Measurements from ENCODE around the gene ATP1B2. TPM values are rescaled to one million over a fixed set of nuclear protein-coding genes. Genes with fewer than 3 reads are reported as not detected.

The ATP1B2 gene
- total and polyA plus RNA-seq, 7 donors = 0.60 to 4.2 (median 1.3) TPM; not detected in 1

DNA sequence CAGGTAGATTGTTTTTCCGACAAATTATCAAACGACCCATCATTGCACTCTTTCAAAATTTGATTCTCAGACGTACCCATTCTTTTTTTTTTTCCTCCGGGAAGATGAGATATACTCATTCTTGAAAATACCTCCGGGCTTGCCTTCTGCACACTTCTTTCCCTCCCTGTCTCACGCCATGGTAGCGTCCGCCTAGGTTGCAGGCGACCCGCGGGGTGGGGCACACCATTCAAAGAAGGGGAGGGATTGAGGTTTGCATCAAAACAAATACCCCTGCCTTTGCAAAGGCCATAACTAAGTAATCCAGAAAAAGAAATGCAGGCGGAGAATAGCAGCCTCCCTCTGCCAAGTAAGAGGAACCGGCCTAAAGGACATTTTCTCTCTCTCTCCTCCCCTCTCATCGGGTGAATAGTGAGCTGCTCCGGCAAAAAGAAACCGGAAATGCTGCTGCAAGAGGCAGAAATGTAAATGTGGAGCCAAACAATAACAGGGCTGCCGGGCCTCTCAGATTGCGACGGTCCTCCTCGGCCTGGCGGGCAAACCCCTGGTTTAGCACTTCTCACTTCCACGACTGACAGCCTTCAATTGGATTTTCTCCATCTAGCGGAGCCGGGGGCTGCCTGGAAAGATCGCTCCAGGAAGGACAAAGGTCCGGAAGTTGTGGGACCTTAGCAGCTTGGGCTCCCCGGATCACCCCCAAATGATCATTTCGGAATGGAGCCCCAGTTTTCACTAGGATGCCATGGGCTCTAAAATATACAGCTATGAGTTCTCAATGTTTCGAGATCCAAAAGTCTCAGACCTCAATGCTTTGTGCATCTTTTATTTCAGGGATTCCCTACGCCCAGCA lies 35.7 kb downstream of the ATP1B2 start:
- intact Hi-C loops (cut with DNase I) = loop anchor here (1.0 to 10.0 kb wide), 4 partner anchors 34 to 172 kb away; partner anchors contain the start of genes ATP1B2, FXR2 and SAT2
- no peaks in the 10 kb centered on the region for H3K9me3 ChIP-seq
- peak; percentile 88 for DNase-seq

DNA sequence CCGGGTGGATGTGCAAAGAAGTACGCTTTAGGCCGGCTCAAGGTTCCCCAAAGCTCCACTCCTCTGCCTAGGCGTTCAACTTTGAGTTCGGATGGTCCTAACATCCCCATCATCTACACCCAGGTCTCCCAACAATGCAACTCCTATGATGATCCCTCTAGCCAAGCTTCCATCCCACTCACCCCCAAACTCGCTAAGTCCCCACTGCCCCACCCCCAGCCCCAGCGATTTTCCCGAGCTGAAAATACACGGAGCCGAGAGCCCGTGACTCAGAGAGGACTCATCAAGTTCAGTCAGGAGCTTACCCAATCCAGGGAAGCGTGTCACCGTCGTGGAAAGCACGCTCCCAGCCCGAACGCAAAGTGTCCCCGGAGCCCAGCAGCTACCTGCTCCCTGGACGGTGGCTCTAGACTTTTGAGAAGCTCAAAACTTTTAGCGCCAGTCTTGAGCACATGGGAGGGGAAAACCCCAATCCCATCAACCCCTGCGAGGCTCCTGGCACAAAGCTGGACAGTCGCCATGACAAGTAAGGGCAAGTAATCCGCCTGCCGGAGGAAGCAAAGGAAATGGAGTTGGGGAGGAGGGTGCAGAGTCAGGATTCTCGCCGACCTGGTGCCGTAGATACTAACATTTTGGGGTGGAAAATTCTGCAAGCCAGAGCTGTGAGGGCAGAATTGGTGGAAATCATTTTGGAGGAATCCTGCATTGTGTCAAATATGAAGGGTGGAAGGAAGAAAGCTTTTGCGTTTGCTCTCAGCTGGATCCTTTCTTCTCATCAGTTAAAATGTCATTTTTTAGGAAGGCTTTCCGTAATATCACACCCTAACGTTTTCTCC lies 36.6 kb downstream of the ATP1B2 start, which contains the start of gene TP53:
Gene TP53 (minus strand): TSS at position 419 of the 836 bp plus-strand sequence. CDS start 10,896 bp downstream, outside the sequence.
- WGBS, 2 donors = 0% methylated on average over 30 of the region's 30 CpGs
- peaks cover 0 to 9% (median 0%) of the 10 kb centered on the region in 4 donors for H3K36me3 ChIP-seq
- peak within 1 kb of the TSS; percentile 90 to 97 (median 96) for H3K27ac ChIP-seq
- TF ChIP-seq POLR2A (IDR thresholded peaks at IDR 0.05) = peak; percentile 71 to 78
- TF ChIP-seq, protein P1, sequence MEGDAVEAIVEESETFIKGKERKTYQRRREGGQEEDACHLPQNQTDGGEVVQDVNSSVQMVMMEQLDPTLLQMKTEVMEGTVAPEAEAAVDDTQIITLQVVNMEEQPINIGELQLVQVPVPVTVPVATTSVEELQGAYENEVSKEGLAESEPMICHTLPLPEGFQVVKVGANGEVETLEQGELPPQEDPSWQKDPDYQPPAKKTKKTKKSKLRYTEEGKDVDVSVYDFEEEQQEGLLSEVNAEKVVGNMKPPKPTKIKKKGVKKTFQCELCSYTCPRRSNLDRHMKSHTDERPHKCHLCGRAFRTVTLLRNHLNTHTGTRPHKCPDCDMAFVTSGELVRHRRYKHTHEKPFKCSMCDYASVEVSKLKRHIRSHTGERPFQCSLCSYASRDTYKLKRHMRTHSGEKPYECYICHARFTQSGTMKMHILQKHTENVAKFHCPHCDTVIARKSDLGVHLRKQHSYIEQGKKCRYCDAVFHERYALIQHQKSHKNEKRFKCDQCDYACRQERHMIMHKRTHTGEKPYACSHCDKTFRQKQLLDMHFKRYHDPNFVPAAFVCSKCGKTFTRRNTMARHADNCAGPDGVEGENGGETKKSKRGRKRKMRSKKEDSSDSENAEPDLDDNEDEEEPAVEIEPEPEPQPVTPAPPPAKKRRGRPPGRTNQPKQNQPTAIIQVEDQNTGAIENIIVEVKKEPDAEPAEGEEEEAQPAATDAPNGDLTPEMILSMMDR (IDR thresholded peaks at IDR 0.05) = no peak
- TF ChIP-seq POLR2AphosphoS5 (IDR thresholded peaks at IDR 0.05) = peak; percentile 67 to 94 (median 92)
- TF ChIP-seq EP300 (IDR thresholded peaks at IDR 0.05) = peak in 1 of 4 donors; percentile 56
- peak within 1 kb of the TSS; percentile 75 to 92 (median 82) for H3K4me3 ChIP-seq
- no peaks in the 10 kb centered on the region for H3K27me3 ChIP-seq
- no peaks in the 10 kb centered on the region for H3K9me3 ChIP-seq
- DNase-seq = peak; percentile 95
- H3K4me1 ChIP-seq = peaks cover 0 to 28% (median 26%) of the 10 kb centered on the region in 4 donors
- intact Hi-C loops (cut with DNase I) = loop anchor here (1.0 to 10.0 kb wide), 4 partner anchors 35 to 172 kb away; partner anchors contain the start of genes ATP1B2, FXR2 and SAT2

More for the DNA sequence above, 35.7 kb downstream of the ATP1B2 start:
- TF ChIP-seq POLR2A (IDR thresholded peaks at IDR 0.05) = peak; percentile 83 to 93
- TF ChIP-seq EP300 (IDR thresholded peaks at IDR 0.05) = no peak
- TF ChIP-seq, protein P1 (IDR thresholded peaks at IDR 0.05) = no peak
- TF ChIP-seq POLR2AphosphoS5 (IDR thresholded peaks at IDR 0.05) = peak; percentile 92 to 97 (median 94)
- Histone ChIP-seq H3K27me3 (no peaks in the 10 kb centered on the region), H3K4me3 (peak overlapping the region; percentile 75 to 92 (median 82)), H3K4me1 (peaks cover 0 to 28% (median 26%) of the 10 kb centered on the region in 4 donors), H3K27ac (peak overlapping the region; percentile 90 to 97 (median 96)), H3K36me3 (peaks cover 0 to 9% (median 0%) of the 10 kb centered on the region in 4 donors)
- WGBS, 2 donors = 0 to 1% methylated on average over 30 of the region's 30 CpGs

DNA sequence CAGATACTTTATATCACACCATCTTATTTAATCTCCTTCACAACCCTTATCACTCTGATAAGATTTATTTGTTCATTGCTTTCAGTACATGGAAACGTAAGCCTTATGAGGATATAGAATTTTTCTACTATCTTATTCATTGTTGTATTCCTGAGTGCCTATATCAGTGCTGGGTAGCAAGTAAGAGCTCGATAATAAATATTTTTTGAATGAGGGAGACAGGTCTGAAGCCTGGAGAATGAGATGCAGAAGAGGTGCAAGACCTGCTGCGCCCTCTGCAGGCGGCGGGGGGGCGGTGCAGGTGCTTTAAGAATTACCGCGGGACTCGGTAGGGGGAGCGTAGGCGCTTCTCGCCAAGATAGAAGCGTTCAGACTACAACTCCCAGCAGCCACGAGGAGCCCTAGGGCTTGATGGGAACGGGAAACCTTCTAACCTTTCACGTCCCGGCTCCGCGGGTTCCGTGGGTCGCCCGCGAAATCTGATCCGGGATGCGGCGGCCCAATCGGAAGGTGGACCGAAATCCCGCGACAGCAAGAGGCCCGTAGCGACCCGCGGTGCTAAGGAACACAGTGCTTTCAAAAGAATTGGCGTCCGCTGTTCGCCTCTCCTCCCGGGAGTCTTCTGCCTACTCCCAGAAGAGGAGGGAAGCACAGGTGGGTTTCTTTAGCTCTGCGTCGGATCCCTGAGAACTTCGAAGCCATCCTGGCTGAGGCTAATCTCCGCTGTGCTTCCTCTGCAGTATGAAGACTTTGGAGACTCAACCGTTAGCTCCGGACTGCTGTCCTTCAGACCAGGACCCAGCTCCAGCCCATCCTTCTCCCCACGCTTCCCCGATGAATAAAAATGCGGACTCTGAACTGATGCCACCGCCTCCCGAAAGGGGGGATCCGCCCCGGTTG lies 37.4 kb downstream of the ATP1B2 start, which contains the start of gene WRAP53:
Gene WRAP53 (plus strand): TSS at position 570 of the 900 bp plus-strand sequence. CDS start 172 bp downstream, at position 742.
- Histone ChIP-seq H3K4me1 (peaks cover 0 to 28% (median 26%) of the 10 kb centered on the region in 4 donors), H3K9me3 (no peaks in the 10 kb centered on the region), H3K36me3 (peaks cover 0 to 13% (median 0%) of the 10 kb centered on the region in 4 donors), H3K27ac (peak within 1 kb of the TSS; percentile 90 to 97 (median 96)), H3K27me3 (no peaks in the 10 kb centered on the region), H3K4me3 (peak within 1 kb of the TSS; percentile 75 to 92 (median 82))
- intact Hi-C loops (cut with DNase I) = loop anchor here (1.0 to 10.0 kb wide), 5 partner anchors 29 to 173 kb away; partner anchors contain the start of genes ATP1B2, DNAH2, FXR2 and SAT2
- TF ChIP-seq EP300 (IDR thresholded peaks at IDR 0.05) (peak in 1 of 4 donors; percentile 30), POLR2A (IDR thresholded peaks at IDR 0.05) (no peak), POLR2AphosphoS5 (IDR thresholded peaks at IDR 0.05) (peak; percentile 23 to 76 (median 42))
- TF ChIP-seq, protein P1 (IDR thresholded peaks at IDR 0.05) = peak; percentile 95 to 99 (median 98)
- DNase-seq = peak; percentile 99
- WGBS, 2 donors = 0% methylated on average over 51 of the region's 51 CpGs

All from sigmoid colon (tissue), 7 donors.